8988T (cell line): Measurements from ENCODE around the gene HHIPL1.

ENCODE experiments used
- DNase-seq: peaks from one replicate; pipeline ENCODE4 v3.0.0; 2011

The HHIPL1 gene

DNA sequence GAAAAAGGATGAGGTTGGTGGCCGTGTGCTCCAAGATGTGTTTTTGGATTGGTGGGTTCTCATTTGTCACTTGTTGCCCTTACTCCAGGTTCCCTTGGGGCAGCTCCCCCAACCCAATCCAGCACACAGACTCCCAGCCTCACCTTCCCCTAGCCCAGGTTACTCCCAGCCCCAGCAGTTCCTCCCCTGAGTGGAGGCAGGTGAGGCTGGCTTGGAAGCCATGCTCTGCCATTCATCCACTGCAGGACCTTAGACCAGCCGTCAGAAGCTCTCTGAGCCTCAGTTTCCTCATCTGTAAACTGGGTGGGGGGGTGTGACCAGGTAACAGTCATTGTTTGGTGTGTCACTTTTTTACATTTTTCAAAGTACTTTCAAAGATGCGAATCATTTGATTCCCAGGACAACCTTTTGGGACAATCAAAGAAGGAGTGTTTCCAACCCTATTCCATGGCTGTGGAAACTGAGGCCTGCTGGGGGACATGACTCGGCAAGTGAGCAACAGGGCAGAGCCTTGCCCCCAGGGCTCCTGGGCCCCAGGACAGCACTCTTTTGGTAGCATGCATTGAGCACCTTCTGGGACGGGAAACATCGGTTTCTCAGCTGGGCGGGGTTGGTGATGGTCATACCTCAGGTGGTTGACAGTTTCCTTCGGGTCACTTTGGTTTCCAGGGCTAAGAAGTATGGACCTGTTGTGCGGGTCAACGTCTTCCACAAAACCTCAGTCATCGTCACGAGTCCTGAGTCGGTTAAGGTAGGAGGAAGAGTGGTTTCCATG lies 46.4 kb downstream of the HHIPL1 start:
- no peak for DNase-seq

DNA sequence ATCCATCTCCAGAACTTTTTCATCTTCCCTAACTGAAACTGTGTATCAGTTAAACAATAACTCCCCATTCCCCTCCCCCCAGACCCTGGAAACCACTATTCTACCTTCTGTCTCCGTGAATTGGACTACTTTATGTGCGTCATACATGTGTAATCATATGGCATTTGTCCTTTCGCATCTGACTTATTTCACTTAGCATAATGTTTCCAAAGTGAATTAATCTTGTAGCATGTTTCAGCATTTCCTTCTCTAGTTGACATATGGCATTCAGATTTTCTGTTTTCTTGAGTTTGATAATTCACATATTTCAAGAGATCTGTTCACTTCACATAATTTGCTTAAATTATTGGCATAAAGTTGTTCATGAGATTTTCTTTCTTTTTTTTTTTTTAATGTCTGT lies 49.0 kb downstream of the HHIPL1 start:
- DNase-seq = no peak

DNA sequence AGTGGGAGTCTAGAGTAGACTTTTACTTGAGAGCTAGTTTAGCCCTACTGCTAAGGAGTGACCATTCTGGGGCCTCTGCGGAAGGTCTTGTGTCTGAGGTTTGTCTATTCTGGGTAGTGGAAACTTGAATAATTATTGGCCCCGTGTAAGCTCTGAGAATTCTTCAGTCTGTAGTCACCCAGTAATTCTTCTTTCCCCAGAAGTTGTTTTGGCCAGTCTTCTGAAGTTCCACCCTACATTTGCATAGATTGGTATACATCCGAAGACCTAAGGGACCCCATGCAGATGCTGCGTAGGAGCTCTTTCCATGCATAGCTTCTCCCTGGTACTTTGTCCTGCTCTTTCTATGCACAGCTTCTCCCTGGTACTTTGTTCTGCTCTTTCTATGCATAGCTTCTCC lies 52.0 kb downstream of the HHIPL1 start:
- no peak for DNase-seq

DNA sequence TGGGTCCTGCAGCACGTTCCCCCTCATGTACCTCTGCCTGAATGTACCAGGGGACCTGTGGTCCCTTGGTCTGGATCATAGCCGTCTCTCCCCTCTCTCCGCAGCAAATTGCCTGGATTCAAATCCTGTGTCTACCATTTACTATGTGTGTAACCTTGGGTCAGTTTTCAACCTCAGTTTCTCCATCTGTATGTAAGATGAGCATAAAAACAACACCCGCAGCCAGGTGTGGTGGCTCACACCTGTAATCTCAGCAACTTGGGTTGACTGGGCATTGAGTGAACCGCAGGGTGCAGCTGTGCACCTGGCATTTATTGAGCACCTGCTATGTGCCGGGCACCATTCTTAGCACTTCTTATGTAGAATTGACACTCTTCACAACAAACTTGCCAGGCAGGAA lies 53.3 kb downstream of the HHIPL1 start:
- DNase-seq = no peak

DNA sequence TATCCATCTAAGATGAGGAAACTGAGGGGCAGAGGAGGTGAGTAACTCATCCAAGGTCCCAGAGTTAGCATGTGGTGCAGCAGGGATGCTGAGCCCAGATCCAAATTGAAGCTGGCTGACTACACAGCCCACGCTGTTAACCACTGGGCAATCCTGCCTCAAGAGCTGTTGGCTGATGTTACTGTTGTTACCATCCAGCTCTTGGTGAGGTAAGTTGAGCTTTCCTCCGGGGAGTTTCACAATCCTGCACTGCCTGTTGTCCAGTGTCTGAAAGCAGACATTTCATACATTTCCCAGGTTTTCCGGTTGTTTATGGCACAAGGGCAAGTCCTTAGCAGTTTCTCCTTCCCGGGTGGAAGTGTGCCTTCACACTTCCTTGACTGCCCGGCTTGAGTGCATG lies 53.7 kb downstream of the HHIPL1 start:
- no peak for DNase-seq

DNA sequence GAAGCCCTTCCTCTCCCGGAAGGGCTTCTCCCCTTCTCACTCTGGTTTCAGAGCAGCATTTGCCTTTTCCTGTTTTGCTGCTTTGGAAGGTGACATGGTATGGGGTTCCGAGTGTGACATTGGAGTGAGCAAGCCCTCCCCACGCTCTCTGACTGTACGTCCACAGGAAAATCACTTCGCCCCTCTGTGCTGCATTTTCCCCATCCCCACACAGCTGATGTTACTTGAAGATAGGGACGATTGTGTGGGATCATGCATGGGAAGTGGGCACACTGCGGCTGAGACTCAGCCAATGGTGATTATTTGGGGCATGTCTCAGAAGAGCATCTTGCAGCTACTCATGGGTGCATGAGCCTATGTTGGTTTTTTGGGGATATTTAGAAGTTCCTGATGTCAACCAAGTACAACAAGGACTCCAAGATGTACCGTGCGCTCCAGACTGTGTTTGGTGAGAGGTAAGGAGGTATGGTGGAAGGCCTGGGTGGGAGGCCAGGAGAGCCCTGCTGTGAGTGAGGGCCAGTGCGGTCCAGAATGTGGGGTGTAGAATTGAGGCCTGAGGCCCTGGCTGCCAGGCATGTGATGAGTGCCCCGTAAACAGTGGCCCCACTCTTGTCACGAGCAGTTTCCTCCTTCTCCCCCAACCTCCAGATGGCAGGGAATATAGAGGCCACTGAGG lies 54.3 kb downstream of the HHIPL1 start:
- DNase-seq = no peak

DNA sequence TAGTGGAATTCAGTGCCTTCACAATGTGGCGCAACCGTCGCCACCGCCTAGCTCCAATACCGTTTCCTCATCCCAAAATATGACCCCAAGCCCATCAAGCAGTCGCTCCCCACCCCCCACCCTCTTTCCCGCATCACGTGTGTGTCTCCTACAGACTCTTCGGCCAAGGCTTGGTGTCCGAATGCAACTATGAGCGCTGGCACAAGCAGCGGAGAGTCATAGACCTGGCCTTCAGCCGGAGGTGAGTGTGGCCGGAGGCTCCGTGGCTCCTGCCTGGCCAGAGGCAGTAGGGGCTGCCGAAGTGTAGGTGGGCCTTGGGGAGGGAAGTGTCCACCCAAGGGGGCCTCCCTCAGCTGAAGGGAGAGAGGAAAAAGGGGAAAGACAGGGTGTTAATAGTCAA lies 54.9 kb downstream of the HHIPL1 start:
- no peak for DNase-seq

DNA sequence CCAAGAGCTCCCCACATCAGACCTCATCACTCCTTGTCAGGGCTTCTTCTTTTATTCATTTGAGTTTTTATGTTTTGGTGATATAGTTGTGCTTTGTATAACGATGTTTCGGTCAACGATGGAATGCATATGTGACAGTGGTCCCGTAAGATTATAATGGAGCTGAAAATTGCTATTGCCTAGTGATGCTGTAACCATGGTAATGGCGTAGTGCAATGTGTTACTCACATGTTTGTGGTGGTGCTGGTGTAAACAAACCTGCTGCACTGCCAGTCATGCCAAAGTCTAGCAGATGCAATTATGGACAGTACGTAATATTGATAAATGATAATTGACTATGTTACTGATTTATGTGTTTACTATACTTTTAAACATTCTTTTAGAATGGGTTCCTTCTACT lies 55.5 kb downstream of the HHIPL1 start:
- no peak for DNase-seq

DNA sequence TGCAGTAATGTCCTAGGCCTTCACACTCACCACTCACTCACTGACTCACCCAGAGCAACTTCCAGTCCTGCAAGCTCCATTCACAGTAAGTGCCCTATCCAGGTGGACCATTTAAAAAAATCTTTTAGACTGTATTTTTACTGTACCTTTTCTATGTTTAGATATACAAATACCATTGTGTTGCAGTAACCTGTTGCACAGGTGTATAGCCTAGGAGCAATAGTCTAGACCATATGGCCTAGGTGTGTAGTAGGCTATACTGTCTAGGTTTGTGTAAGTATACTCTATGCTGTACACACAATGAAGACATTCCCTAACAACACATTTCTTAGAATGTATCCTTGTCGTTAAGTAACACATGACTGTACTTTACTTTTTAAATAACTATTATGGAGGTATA lies 56.3 kb downstream of the HHIPL1 start:
- DNase-seq = no peak

DNA sequence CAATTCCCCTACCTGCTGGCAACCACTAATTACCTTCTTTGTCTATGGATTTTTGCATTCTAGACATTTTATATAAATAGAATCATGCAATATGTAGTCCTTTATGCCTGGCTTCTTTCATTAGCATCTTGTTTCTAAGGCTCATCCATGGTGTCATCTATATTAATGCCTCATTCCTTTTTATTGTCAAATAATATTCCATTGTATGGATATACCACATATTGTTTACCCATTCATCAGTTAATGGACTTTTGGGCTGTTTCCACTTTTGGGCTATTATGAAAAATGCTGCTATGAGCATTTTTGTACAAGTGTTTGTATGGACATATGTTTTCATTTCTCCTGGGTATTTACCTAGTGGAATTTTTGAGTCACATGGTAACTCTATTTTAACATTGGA lies 57.2 kb downstream of the HHIPL1 start:
- no peak for DNase-seq

DNA sequence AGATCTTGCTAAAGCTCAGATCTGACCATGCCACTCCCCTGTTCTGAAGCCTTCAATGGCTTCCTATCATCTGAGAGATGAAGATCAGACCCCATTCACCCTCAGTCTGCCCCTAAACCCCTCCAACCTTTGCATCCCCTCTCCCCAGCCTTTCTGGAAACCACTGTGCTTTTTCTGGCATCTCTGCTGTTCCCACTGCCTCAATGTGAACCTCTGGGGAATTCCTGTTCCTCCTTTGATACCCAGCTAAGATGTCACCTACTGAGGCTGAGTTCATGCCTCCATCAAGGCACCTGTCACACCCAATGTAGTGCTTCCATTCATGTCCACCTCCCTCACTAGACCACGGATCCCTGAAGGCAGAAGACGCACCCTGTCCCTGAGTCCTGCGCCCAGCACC lies 58.5 kb downstream of the HHIPL1 start:
- DNase-seq = no peak

DNA sequence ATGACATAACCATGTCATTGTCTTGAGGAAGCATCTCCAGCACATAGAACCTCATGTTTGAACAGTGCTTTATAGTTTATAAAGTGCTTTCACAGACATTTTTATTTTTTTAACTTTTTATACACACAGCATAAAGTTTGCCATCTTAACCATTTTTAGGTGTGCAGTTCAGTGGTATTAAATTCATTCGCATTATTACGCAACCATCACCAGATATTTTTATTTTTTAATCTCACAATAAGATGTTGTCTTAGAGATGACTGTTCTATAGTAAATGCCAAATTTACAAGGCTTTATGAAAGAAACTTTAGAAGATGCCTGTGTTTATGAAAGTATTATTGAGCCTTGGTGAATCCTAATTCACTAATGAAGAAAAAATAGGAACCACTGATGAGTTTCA lies 59.1 kb downstream of the HHIPL1 start:
- DNase-seq = no peak

DNA sequence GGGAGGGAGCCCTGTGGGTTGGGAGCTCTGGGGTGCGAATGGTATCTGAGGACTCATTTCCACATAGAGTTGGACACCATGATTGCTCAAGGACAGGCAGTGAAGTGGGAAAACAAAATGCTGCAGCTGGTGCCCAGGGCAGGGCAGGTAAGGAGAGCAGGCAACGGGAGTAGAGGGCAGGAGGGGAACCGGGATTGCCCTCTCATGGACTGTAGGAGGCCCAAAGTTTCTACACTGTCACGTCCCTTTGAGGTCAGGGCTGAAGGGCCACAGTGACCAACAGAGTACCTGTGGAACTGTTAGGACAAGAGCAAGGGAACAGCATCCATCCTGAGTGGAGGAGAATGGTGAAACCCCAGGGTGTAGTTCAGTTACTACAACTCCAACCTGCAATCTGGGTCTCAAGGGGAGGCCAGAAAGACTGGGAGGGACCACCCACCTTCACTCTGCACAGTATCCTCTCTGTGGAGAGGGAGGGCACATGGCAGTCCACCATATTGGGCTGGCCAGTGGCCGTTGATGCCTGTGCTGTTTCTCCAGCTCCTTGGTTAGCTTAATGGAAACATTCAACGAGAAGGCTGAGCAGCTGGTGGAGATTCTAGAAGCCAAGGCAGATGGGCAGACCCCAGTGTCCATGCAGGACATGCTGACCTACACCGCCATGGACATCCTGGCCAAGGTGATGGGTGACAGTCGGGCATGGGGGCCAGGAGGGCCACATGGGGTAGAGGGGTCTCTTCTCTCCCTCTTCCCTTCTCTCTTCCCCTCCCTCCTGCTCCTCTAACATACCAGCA lies 61.4 kb downstream of the HHIPL1 start:
- no peak for DNase-seq

DNA sequence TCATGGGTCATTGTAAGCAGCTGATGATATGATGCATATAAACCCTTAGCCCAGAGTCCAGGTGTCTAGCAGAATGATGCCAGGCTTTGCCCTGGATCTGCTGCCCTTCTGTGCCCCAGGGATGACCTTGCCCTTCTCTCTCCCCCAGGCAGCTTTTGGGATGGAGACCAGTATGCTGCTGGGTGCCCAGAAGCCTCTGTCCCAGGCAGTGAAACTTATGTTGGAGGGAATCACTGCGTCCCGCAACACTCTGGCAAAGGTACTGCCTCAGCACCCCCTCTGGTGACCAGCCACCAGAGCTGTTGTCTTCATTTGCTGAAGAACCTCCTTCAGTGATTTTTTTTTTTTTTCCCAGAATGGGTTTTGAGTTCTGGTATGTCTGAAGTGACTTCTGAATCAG lies 62.5 kb downstream of the HHIPL1 start:
- DNase-seq = no peak

DNA sequence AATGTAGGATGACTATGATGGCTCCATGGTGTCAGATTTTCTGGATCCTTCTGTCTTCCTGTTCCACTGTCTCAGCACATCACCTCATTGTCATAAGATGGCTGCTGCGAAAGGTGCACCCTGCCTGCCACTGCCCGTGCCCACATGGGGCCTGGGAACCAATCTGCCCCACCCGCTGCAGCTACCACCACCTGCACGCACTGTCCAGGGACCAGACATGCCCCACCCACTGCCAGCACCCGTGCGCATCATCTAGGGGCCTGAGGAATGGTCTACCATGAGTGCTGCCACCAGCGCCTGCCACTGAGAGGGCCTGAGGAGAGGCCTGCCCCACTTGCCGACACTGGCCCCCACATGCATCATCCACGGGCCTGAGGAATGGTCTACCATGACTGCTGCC lies 63.0 kb downstream of the HHIPL1 start:
- DNase-seq = no peak

DNA sequence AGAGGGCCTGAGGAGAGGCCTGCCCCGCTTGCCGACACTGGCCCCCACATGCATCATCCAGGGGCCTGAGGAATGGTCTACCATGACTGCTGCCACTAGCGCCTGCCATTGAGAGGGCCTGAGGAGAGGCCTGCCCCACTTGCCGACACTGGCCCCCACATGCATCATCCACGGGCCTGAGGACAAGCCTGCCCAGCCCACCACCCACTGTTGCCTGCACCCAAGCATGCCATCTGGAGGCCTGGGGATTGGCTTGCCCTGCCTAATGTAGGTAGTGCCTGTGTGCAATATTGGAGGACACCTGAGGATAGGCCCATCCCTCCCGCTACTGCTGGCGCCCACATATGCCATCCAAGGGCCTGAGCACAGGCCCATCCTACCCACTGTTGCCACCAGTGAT lies 63.5 kb downstream of the HHIPL1 start:
- DNase-seq = no peak

DNA sequence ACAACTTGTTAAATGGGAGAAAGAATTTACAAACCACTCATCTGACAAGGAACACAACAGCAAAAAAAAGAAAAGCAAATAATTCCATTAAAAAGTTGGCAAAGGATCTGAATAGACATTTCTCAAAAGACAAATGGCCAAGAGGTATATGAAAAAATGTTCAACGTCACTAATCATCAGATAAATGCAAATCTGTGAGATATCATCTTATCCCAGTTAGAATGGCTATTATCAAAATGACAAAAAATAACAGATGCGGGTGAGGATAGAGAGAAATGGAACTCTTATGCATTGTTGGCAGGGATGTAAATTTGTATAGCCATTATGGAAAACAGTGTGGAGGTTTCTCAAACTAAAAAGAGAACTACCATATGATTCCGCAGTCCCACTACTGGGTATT lies 69.0 kb downstream of the HHIPL1 start:
- DNase-seq = no peak

DNA sequence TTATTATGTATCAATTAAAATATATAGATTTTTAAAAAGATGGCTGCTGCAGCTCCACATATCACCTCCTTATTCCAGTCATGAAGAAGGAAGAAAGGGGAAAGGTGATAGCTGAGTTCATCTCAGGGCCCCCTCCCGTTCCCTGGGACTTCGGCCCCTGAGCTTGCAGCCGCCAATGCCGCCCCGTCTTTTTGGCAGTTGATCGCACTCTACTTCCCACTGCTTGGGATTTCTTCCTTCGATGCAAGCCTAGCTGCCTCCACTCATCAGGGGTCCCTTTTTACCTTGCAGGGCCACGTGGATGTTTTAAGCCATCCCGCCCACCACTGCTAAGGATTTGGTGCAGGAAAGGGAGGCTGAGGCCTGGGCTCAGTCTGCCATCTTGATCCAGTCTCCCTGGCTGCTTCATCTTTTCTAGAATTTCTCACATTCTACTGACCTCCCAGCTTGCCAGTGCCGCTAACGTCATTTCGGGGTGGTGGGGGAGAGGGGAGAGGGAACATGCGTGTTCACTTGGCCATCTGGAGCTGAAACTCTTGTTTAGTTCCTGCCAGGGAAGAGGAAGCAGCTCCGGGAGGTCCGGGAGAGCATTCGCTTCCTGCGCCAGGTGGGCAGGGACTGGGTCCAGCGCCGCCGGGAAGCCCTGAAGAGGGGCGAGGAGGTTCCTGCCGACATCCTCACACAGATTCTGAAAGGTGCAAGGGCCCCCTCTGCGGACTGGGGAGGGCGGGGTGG lies 70.5 kb downstream of the HHIPL1 start:
- DNase-seq = no peak

DNA sequence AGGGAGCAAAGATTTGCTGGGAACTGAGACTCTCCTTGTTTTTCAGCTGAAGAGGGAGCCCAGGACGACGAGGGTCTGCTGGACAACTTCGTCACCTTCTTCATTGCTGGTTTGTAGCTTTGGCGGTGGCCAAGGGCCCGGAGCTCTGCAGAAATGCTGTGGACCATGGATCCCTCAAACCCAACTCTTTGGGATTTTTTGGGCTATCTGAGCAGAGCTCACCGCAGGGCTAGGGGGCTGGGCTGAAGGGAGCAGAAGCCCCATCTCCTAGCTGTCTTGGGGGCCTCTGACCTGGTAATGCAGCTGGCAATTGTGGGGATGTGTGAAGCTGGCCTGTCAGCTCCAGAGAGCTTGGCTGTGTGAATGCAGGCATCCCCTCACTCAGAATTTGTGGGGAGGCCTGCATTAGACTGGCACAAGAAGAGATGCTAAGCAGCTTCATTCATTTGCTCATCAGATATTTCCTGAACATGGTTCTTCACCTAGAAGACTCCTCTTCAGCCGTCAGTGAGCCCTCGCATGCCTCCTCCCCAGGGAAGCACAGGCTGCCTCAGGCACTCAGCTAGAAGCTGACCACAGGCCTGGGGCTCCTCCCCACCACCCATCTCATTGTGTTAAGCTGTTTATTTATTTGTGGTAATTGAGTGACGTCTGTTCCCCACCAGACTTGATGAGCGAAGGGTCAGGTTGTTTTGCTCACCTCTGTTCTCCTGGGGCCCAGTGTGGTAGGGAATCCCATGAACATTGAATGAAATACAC lies 71.3 kb downstream of the HHIPL1 start:
- no peak for DNase-seq

DNA sequence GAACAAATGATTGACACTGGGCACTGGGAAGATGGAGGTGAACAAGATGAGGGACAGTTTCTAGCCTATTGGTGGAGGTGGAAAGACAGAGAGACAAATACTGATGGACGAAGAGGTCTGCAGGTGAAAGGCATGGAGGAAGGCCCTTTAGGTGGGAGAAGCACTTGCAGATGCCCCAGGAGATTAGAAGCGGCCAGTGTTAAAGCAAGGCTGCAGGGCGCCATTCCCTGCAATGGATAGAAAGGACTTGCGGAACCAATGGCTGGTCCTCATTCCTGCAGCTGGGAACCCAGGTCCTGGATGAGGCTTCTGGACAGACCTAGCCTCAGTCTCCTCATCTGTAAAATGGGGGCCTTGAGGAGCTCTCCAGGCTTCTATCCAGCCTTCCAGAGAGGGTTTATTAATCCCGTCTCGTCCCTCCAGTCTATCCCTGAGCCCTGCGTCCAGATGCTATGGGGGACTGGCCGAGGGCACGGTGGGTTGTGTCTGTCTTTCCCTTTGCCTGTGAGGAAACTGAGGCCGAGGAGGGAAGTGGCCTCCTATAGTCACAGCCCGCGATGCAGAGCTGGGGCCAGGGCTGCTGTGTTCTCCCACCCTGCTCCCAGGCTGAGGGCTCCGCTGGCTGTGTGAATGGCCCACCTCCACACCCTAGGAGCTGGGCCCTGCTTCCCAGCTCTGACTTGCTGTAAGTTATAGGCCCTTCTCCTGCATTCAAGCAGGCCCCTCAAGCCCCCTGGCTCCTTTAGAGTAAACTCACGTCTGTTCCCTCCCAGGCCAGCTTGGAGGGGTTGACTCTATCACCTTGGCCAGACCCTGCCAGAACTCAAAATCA lies 72.1 kb downstream of the HHIPL1 start:
- no peak for DNase-seq

DNA sequence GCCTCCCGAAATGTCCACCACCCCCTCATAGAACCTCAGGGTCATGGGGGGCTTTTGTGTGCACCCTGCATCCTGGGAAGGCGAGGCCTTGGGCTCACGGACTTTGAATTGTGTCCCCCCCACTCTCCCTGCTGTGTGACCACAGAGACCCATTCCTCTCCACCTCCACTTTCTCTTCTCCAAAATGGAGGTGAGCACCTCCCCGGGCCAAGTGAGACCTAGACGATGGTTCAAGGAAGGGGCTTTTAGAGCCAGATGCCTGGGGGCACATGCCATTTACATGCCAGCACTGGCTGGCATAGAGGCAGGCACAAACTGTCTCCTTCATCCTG lies 72.7 kb downstream of the HHIPL1 start:
- no peak for DNase-seq
